NCI-H460 (cell line): ENCODE results near the gene TNFRSF13B. TPM values are rescaled to one million over a fixed set of nuclear protein-coding genes. Genes with fewer than 3 reads are reported as not detected.
"Not testable (repeated sequence)": the region's sequence is repeated elsewhere in the genome, so short reads cannot be mapped to it uniquely, and the experiment has no call there.

Source experiments
- DNase-seq: peaks from one replicate; pipeline ENCODE4 v3.0.0-alpha.2; 2016; ENCODE audit warnings: low read depth; ENCODE audit errors: extremely low read depth
- total RNA-seq: library from RNA; depleted of rRNA; stranded (reverse); fragments of >200 nt; shearing (Covaris generic); gene quantifications from 2 replicates; pipeline ENCODE4 v1.2.3, GENCODE V29; 2014

TNFRSF13B gene
- total RNA-seq, 1 experiment from 2014 or later: not detected

- no peak for DNase-seq
Observed at GRCh38 chr17:16968786-16969185, 3.1 kb downstream of the TNFRSF13B start.

- no peak for DNase-seq
Observed at GRCh38 chr17:16962804-16963203, 9.1 kb downstream of the TNFRSF13B start.

GRCh38 chr17:16961792-16962191 is 10.1 kb downstream of the TNFRSF13B start:
- DNase-seq: no peak

- not testable (repeated sequence) for DNase-seq
Observed at GRCh38 chr17:16961022-16961421, 10.9 kb downstream of the TNFRSF13B start.

GRCh38 chr17:16955011-16955410 is 16.9 kb downstream of the TNFRSF13B start:
- DNase-seq: not testable (repeated sequence)

- DNase-seq: no peak
Observed at GRCh38 chr17:16954521-16954920, 17.4 kb downstream of the TNFRSF13B start.

GRCh38 chr17:16953841-16954240 is 18.1 kb downstream of the TNFRSF13B start:
- DNase-seq: no peak

- no peak for DNase-seq
Observed at GRCh38 chr17:16953347-16953746, 18.6 kb downstream of the TNFRSF13B start.

- DNase-seq: no peak
Observed at GRCh38 chr17:16952401-16952800, 19.5 kb downstream of the TNFRSF13B start.

GRCh38 chr17:16950488-16950887 is 21.4 kb downstream of the TNFRSF13B start:
- no peak for DNase-seq

GRCh38 chr17:16948587-16949376 is 23.1 kb downstream of the TNFRSF13B start:
- DNase-seq: no peak

- DNase-seq: no peak
Observed at GRCh38 chr17:16947470-16947869, 24.4 kb downstream of the TNFRSF13B start.

- DNase-seq: no peak
Observed at GRCh38 chr17:16945663-16946218, 26.2 kb downstream of the TNFRSF13B start.

GRCh38 chr17:16945136-16945482 is 26.8 kb downstream of the TNFRSF13B start:
- DNase-seq: no peak

GRCh38 chr17:16944334-16945135 is 27.4 kb downstream of the TNFRSF13B start:
- DNase-seq: no peak

- no peak for DNase-seq
Observed at GRCh38 chr17:16943541-16944333, 28.2 kb downstream of the TNFRSF13B start.

GRCh38 chr17:16943032-16943352 is 28.9 kb downstream of the TNFRSF13B start:
- DNase-seq: no peak

GRCh38 chr17:16942141-16943031 is 29.5 kb downstream of the TNFRSF13B start:
- no peak for DNase-seq

GRCh38 chr17:16941072-16942036 is 30.6 kb downstream of the TNFRSF13B start:
- DNase-seq: no peak
